T-cell (primary cell): ENCODE measurements around the gene TFCP2L1. TPM values are rescaled to one million over a fixed set of nuclear protein-coding genes. Genes with fewer than 3 reads are reported as not detected.

Source experiments
- ATAC-seq, 4 experiments: fragments of 200-7000 bp in 3 of 4; fragments of 150-1000 bp in 1 of 4; cut with Tn5 transposase; replicated peaks in 1 of 4; 1 replicate in 3 of 4; 2 replicates in 1 of 4; pipeline ENCODE4 v1.10.0; 2021; ENCODE audit warnings: moderate library complexity in 3 of 4, mild to moderate bottlenecking in 2 of 4, moderate number of reproducible peaks in 1 of 4
- CTCF ChIA-PET, 2 donors: fragments of 300-600 bp; sonication (Branson Sonifier 250); formaldehyde crosslinking; loops; one replicate each; lab custom pipeline; 2022; ENCODE audit warnings: antibody characterized with exemption in 2 of 2; lab: Charles Lee
- POLR2A ChIA-PET, 2 donors: fragments of 300-600 bp; sonication (Branson Sonifier 250); formaldehyde crosslinking; loops; one replicate each; lab custom pipeline; 2022; ENCODE audit warnings: antibody characterized with exemption in 2 of 2; lab: Charles Lee
- DNase-seq, 35 experiments: peaks; one replicate each; pipeline versions ENCODE4 v3.0.0 to v3.0.0-alpha.2; 2013 to 2023
- H3K27ac ChIP-seq: one replicate; pipeline ENCODE4 v1.5.1; 2013; ENCODE audit warnings: low read length
- H3K27me3 ChIP-seq, 2 experiments: replicated peaks in 1 of 2; 1 replicate in 1 of 2; 2 replicates in 1 of 2; pipeline versions ENCODE4 v1.6.1 to v1.7.0; 2013; ENCODE audit warnings: low read length in 1 of 2, mixed read lengths in 1 of 2; ENCODE audit not compliant: control insufficient read depth in 2 of 2, insufficient read depth in 2 of 2; ENCODE audit errors: extremely low read depth in 1 of 2
- H3K36me3 ChIP-seq, 2 donors: 1 replicate in 1 of 2; 2 replicates in 1 of 2; pipeline versions ENCODE4 v1.6.1 to v1.7.0; 2013; ENCODE audit warnings: low read length in 1 of 2; ENCODE audit not compliant: control insufficient read depth in 2 of 2, insufficient read depth in 1 of 2; ENCODE audit errors: extremely low read depth in 1 of 2
- H3K4me1 ChIP-seq, 2 experiments: 1 replicate in 1 of 2; 2 replicates in 1 of 2; pipeline versions ENCODE4 v1.6.1 to v1.7.0; 2013; ENCODE audit warnings: low read length in 2 of 2, mixed read lengths in 1 of 2; ENCODE audit not compliant: insufficient read depth in 2 of 2, control insufficient read depth in 1 of 2; ENCODE audit errors: extremely low read depth in 1 of 2
- H3K4me3 ChIP-seq, 2 donors: 1 replicate in 1 of 2; 2 replicates in 1 of 2; pipeline versions ENCODE4 v1.5.1 to v1.7.0; 2013; ENCODE audit warnings: mild to moderate bottlenecking in 2 of 2, low read length in 1 of 2, moderate library complexity in 1 of 2; ENCODE audit not compliant: control insufficient read depth in 1 of 2; ENCODE audit errors: extremely low read depth in 1 of 2
- H3K9me3 ChIP-seq: 2 replicates; pipeline ENCODE4 v1.7.0; 2013
- H3K27ac Mint-ChIP-seq, 2 donors: one replicate each; pipeline ENCODE4 v1.8.0; 2020 to 2021; ENCODE audit warnings: mild to moderate bottlenecking in 2 of 2, mixed read lengths in 2 of 2
- H3K27me3 Mint-ChIP-seq, 2 donors: one replicate each; pipeline ENCODE4 v1.8.0; 2021 to 2022; ENCODE audit warnings: mixed read lengths in 2 of 2
- H3K36me3 Mint-ChIP-seq: one replicate; pipeline ENCODE4 v1.8.0; 2021; ENCODE audit warnings: mixed read lengths
- H3K4me1 Mint-ChIP-seq, 3 donors: one replicate each; pipeline ENCODE4 v1.8.0; 2020 to 2022; ENCODE audit warnings: mixed read lengths in 3 of 3, mild to moderate bottlenecking in 1 of 3
- H3K4me3 Mint-ChIP-seq, 3 donors: one replicate each; pipeline ENCODE4 v1.8.0; 2020 to 2022; ENCODE audit warnings: mild to moderate bottlenecking in 3 of 3, mixed read lengths in 3 of 3, moderate library complexity in 3 of 3
- H3K9me3 Mint-ChIP-seq, 3 donors: one replicate each; pipeline ENCODE4 v1.8.0; 2020 to 2022; ENCODE audit warnings: mixed read lengths in 3 of 3
- WGBS: methylation state at CpG from one replicate; pipeline ENCODE4 v1.1.5; 2013; ENCODE audit warnings: missing lambda C conversion rate; ENCODE audit not compliant: insufficient coverage; 5-methylcytosine and 5-hydroxymethylcytosine counted together
- total RNA-seq, 35 experiments: library from RNA in 6 of 35; stranded (reverse) in 6 of 35; fragments of 120-200 nt in 1 of 35; gene quantifications; one replicate each; pipeline versions ENCODE4 v1.2.1 to v1.2.4 and lab custom pipeline; 2013 to 2026

TFCP2L1 gene
- total RNA-seq, 5 donors from 2014 or later (not counting 1 experiment from before 2014, with no cell fraction given): 0.18 to 1.0 (median 0.70) TPM

DNA sequence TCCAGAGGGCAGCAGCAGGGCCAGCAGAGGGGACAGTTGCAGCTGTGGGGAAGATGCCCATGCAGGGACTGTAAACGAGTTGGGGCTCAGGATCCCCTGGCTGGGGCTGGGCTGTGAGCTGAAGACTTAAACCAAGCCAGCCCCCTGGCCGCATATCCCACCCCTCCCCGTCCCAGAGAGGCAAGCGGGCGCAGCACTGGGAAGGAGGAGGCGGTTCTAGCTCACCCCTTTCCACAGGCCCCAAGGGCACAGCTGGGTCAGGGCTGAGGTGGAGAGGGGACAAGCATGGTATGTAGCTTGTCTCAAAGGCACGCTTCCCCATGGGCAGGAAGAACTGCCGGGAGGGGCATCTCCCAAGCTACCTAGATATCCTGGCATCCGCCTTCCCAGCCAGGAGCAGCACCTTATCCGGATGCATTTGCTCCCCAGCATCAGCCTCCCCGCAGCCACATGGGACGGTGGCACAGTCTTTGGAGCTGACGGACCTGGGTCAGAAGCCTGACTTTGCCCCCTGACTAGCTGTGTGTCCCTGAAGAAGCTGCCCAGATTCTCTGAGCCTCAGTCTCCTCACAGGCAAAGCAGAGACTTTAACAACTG is 75.9 kb downstream of the TFCP2L1 start:
- Histone ChIP-seq H3K36me3 (no peaks in the 10 kb centered on the region), H3K27me3 (peaks cover 0 to 13% of the 10 kb centered on the region in 2 experiments), H3K4me1 (no peaks in the 10 kb centered on the region), H3K4me3 (no peak overlapping the region), H3K27ac (no peak overlapping the region), H3K9me3 (no peaks in the 10 kb centered on the region)
- H3K36me3 Mint-ChIP-seq: no peaks in the 10 kb centered on the region
- H3K27ac Mint-ChIP-seq: no peak overlapping the region
- no peak overlapping the region for H3K4me3 Mint-ChIP-seq
- H3K27me3 Mint-ChIP-seq: no peaks in the 10 kb centered on the region
- POLR2A ChIA-PET: no interaction called here
- CTCF ChIA-PET: no interaction called here
- DNase-seq: no peak
- H3K4me1 Mint-ChIP-seq: no peaks in the 10 kb centered on the region
- H3K9me3 Mint-ChIP-seq: no peaks in the 10 kb centered on the region
- 83% methylated on average over 9 of the region's 13 CpGs for WGBS
- ATAC-seq: peak in 1 of 4 experiments; percentile 26

DNA sequence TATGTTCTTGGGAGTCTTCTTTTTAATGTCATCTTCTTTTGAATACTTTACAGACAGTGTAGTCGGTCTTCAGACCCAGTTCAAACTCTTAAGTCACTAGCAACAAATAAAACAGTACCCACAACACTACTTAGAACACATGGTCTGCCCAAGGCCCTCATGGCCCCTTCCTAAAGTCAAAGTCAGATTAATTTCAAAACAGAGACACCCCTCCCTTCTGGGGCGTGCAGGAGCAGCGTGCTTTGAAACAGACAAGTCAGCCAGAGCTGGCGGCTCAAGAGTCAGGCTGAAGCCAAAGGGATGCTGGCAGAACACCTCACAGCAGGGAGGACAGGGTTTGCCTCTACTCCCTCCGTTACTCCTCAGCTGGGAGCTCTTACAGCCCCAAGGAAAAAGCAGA is 77.5 kb downstream of the TFCP2L1 start:
- ChIA-PET POLR2A (no interaction called here), CTCF (no interaction called here)
- H3K4me3 Mint-ChIP-seq: no peak overlapping the region
- Histone ChIP-seq H3K27me3 (peaks cover 0 to 6% of the 10 kb centered on the region in 2 experiments), H3K9me3 (no peaks in the 10 kb centered on the region), H3K36me3 (no peaks in the 10 kb centered on the region), H3K27ac (no peak overlapping the region), H3K4me3 (no peak overlapping the region), H3K4me1 (no peaks in the 10 kb centered on the region)
- H3K9me3 Mint-ChIP-seq: no peaks in the 10 kb centered on the region
- no peaks in the 10 kb centered on the region for H3K27me3 Mint-ChIP-seq
- WGBS: 88% methylated on average over 4 of the region's 5 CpGs
- H3K27ac Mint-ChIP-seq: no peak overlapping the region
- no peaks in the 10 kb centered on the region for H3K36me3 Mint-ChIP-seq
- DNase-seq (no peak), ATAC-seq (no peak)
- H3K4me1 Mint-ChIP-seq: no peaks in the 10 kb centered on the region

DNA sequence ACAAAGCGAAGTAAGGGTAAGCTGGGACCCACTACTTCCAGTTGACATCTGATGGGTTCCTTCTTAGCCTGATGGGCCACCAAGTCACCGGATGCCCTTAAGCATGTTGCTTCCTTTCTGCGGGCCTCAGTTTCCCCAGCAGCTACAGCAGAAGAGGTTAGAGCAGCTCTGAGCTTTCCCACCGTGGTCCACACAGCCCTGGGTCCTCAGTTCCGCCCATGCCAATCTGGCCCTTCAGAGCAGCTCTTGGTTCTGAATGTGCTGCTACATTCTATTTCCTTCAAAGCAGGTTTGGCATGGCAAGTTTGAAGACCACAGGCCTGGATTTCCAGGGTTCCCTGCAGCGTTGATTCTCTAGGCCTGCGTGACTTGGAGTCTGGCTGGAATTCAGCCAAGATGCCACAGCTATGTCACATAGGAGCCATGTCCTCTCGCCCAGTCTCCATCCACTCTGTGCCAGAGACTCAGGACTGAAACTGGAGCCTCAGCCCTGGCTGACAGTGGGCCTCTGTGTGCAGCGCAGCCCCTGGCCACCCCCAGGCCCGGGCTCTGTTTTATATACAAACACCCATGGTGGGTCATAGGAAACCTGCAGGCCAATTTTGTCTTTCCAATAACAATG is 79.6 kb downstream of the TFCP2L1 start:
- no peaks in the 10 kb centered on the region for H3K36me3 ChIP-seq
- H3K27me3 ChIP-seq: no peaks in the 10 kb centered on the region
- Mint-ChIP-seq H3K4me3 (no peak overlapping the region), H3K27me3 (no peaks in the 10 kb centered on the region), H3K9me3 (no peaks in the 10 kb centered on the region), H3K4me1 (no peaks in the 10 kb centered on the region), H3K27ac (no peak overlapping the region), H3K36me3 (no peaks in the 10 kb centered on the region)
- H3K4me1 ChIP-seq: no peaks in the 10 kb centered on the region
- CTCF ChIA-PET: no interaction called here
- no peak for DNase-seq
- no peaks in the 10 kb centered on the region for H3K9me3 ChIP-seq
- no peak overlapping the region for H3K4me3 ChIP-seq
- POLR2A ChIA-PET: no interaction called here
- WGBS: 85% methylated on average over 10 of the region's 10 CpGs
- no peak overlapping the region for H3K27ac ChIP-seq
- ATAC-seq: no peak

DNA sequence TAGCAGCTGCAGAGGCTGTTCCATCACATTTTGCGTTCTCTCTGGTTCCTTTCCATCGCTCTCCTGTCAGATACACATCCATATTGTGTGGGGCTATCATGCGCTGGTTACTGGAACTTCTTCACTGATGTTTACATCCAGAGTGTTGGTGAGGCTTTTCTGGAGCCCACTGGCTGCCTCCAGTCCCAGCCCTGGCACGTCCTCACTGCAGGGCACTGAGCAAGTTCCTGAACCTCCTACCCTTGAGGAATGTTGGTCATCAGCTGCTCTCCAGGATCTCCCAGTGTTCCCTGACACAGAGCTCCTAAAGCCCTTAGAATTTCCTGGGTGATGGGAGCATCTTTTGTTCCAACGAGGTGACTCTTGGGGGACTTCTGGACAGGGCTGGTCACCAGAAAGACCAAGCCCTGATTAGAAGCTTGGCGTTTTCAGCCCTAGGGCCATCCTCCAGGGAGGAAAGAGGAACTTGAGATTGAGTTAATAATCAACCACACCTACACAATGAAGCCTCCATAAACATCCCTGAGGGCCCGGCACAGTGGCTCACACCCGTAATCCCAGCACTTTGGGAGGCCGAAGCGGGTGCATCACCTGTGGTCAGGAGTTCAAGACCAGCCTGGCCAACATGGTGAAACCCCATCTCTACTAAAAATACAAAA is 81.3 kb downstream of the TFCP2L1 start:
- no peaks in the 10 kb centered on the region for H3K4me1 Mint-ChIP-seq
- H3K9me3 ChIP-seq: no peaks in the 10 kb centered on the region
- ATAC-seq (no peak), DNase-seq (no peak)
- CTCF ChIA-PET: no interaction called here
- 93% methylated on average over 7 of the region's 10 CpGs for WGBS
- H3K36me3 ChIP-seq: no peaks in the 10 kb centered on the region
- H3K36me3 Mint-ChIP-seq: no peaks in the 10 kb centered on the region
- POLR2A ChIA-PET: no interaction called here
- no peak overlapping the region for H3K27ac ChIP-seq
- H3K9me3 Mint-ChIP-seq: no peaks in the 10 kb centered on the region
- no peak overlapping the region for H3K4me3 ChIP-seq
- no peaks in the 10 kb centered on the region for H3K4me1 ChIP-seq
- H3K27ac Mint-ChIP-seq: no peak overlapping the region
- H3K27me3 ChIP-seq: no peaks in the 10 kb centered on the region
- H3K4me3 Mint-ChIP-seq: no peak overlapping the region
- no peaks in the 10 kb centered on the region for H3K27me3 Mint-ChIP-seq

DNA sequence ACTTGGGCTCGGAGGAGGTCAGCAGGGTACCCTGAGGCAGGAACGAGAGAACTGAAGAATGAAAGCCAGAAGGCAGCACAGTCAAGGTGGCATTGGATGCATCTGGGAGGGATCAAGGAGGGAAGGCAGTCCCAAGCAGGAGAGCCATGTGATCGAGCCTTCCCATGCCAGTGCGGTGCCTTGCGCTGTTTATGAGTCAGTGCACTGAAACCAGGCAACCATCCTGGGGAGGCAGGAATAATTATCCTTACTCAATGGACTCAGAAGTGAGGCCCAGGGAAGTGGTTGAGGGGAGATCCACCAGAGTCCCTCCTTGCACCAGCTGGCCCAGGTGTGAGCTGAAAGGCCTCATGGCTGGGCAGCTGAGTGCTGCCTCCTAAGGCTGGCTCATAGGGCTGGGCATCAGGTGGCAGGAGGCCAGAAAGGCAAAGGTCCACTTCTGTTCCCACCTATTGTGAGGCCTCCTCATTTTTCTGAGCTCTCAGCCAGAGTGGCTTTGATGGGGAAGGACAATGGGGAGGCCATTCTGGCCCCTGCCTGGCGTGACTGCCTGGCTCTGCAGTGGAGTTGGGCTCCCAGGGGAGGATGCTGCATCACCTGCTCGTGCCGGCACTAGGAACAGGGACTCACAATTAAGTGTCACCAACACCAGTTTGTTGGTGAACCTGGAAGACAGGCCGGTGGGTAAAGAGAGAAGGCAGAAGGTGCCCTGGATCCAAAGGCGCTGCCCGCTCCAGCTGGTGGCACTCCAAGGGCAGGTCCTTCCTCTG is 82.3 kb downstream of the TFCP2L1 start:
- Mint-ChIP-seq H3K27ac (no peak overlapping the region), H3K4me1 (no peaks in the 10 kb centered on the region), H3K9me3 (no peaks in the 10 kb centered on the region), H3K4me3 (no peak overlapping the region), H3K36me3 (no peaks in the 10 kb centered on the region), H3K27me3 (no peaks in the 10 kb centered on the region)
- ATAC-seq (no peak), DNase-seq (no peak)
- Histone ChIP-seq H3K4me1 (no peaks in the 10 kb centered on the region), H3K27ac (no peak overlapping the region), H3K36me3 (no peaks in the 10 kb centered on the region), H3K9me3 (no peaks in the 10 kb centered on the region), H3K4me3 (no peak overlapping the region), H3K27me3 (no peaks in the 10 kb centered on the region)
- CTCF ChIA-PET: no interaction called here
- POLR2A ChIA-PET: no interaction called here
- 71% methylated on average over 6 of the region's 11 CpGs for WGBS

DNA sequence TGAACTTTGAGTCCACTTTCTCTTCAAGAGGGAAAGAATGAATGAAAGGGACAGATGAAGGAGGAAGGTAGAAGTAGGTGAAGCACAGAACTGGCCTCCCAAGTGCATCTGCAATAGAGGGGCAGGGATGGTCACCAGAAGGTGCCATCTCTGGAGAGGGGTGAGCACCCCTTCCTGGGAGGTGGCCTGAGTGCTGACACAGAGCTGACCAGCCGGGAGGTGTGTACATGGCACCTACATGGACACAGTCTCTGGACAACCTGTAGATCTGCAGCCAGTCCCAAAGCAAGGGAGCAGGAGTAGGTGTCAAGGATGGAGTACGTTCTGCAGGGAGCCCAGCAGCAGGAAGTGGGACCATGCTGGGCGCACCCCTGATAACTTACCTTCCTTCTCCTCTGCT is 83.2 kb downstream of the TFCP2L1 start:
- no peaks in the 10 kb centered on the region for H3K9me3 ChIP-seq
- Mint-ChIP-seq H3K27me3 (no peaks in the 10 kb centered on the region), H3K36me3 (no peaks in the 10 kb centered on the region), H3K9me3 (no peaks in the 10 kb centered on the region), H3K4me3 (no peak overlapping the region), H3K27ac (no peak overlapping the region), H3K4me1 (no peaks in the 10 kb centered on the region)
- ChIA-PET POLR2A (no interaction called here), CTCF (no interaction called here)
- no peak for ATAC-seq
- DNase-seq: no peak
- no peaks in the 10 kb centered on the region for H3K36me3 ChIP-seq
- no peak overlapping the region for H3K27ac ChIP-seq
- WGBS: 100% methylated on average over 1 of the region's 3 CpGs
- no peaks in the 10 kb centered on the region for H3K4me1 ChIP-seq
- no peaks in the 10 kb centered on the region for H3K27me3 ChIP-seq
- no peak overlapping the region for H3K4me3 ChIP-seq
